CD4-positive, alpha-beta memory T cell (primary cell): ENCODE results near the gene CBS. TPM values are rescaled to one million over a fixed set of nuclear protein-coding genes. Genes with fewer than 3 reads are reported as not detected.

ENCODE experiments used
- CTCF ChIA-PET: fragments of 350-600 bp; sonication (Branson Sonifier 250); formaldehyde crosslinking; loops from one replicate; lab custom pipeline; 2021; ENCODE audit warnings: inconsistent platforms; ENCODE audit not compliant: partially characterized antibody; lab: Charles Lee
- POLR2A ChIA-PET: fragments of 350-600 bp; sonication (Branson Sonifier 250); formaldehyde crosslinking; loops from one replicate; lab custom pipeline; 2021; ENCODE audit not compliant: partially characterized antibody; lab: Charles Lee
- DNase-seq, 5 donors: peaks; one replicate each; pipeline versions ENCODE4 v3.0.0 to v3.0.0-alpha.2; 2020 to 2022; ENCODE audit warnings: mixed read lengths in 1 of 5
- H3K27ac ChIP-seq: one replicate; pipeline ENCODE4 v1.7.0; 2013; ENCODE audit warnings: low read depth, low read length
- H3K27me3 ChIP-seq: 2 replicates; pipeline ENCODE4 v1.7.0; 2013; ENCODE audit warnings: mild to moderate bottlenecking, low read length, moderate library complexity; ENCODE audit not compliant: insufficient read depth
- H3K36me3 ChIP-seq: 2 replicates; pipeline ENCODE4 v1.7.0; 2013; ENCODE audit warnings: mild to moderate bottlenecking, low read length, moderate library complexity; ENCODE audit not compliant: insufficient read depth
- H3K4me1 ChIP-seq: 2 replicates; pipeline ENCODE4 v1.7.0; 2013; ENCODE audit warnings: mild to moderate bottlenecking, low read length, moderate library complexity; ENCODE audit not compliant: insufficient read depth
- H3K4me3 ChIP-seq, 2 donors: one replicate each; pipeline ENCODE4 v1.7.0; 2013; ENCODE audit warnings: low read length in 2 of 2, mild to moderate bottlenecking in 1 of 2
- H3K9me3 ChIP-seq, 2 donors: one replicate each; pipeline ENCODE4 v1.7.0; 2013; ENCODE audit warnings: low read length in 2 of 2, control low read depth in 1 of 2; ENCODE audit not compliant: control insufficient read depth in 1 of 2
- H3K27ac Mint-ChIP-seq, 7 donors: one replicate each; pipeline ENCODE4 v1.8.0; 2020 to 2021; ENCODE audit warnings: mixed read lengths in 7 of 7, mild to moderate bottlenecking in 6 of 7, inconsistent platforms in 3 of 7, moderate library complexity in 3 of 7
- H3K27me3 Mint-ChIP-seq, 2 donors: one replicate each; pipeline ENCODE4 v1.8.0; 2020 to 2021; ENCODE audit warnings: mixed read lengths in 2 of 2
- H3K36me3 Mint-ChIP-seq, 2 donors: one replicate each; pipeline ENCODE4 v1.8.0; 2020 to 2021; ENCODE audit warnings: mixed read lengths in 2 of 2, inconsistent platforms in 1 of 2, mild to moderate bottlenecking in 1 of 2
- H3K4me1 Mint-ChIP-seq, 4 donors: one replicate each; pipeline ENCODE4 v1.8.0; 2020 to 2021; ENCODE audit warnings: mixed read lengths in 4 of 4, mild to moderate bottlenecking in 1 of 4
- H3K4me3 Mint-ChIP-seq, 8 donors: one replicate each; pipeline ENCODE4 v1.8.0; 2020 to 2021; ENCODE audit warnings: mixed read lengths in 8 of 8, mild to moderate bottlenecking in 7 of 8, moderate library complexity in 6 of 8, inconsistent platforms in 3 of 8
- H3K9me3 Mint-ChIP-seq, 8 donors: one replicate each; pipeline ENCODE4 v1.8.0; 2020 to 2021; ENCODE audit warnings: mixed read lengths in 8 of 8, mild to moderate bottlenecking in 5 of 8, inconsistent platforms in 3 of 8, moderate library complexity in 1 of 8
- intact Hi-C: fragments of 100-400 bp; cut with micrococcal nuclease; formaldehyde crosslinking; loops from one replicate; pipeline ENCODE4 v1.15.1; 2023
- polyA plus RNA-seq, 2 donors: library from polyadenylated mRNA; unstranded; fragments of 300-500 nt; fragmentation: Illumina TruSeq; gene quantifications; one replicate each; pipeline ENCODE4 v1.2.3, GENCODE V29; 2021
- total RNA-seq, 2 experiments: library from RNA; stranded (reverse); gene quantifications; one replicate each; pipeline ENCODE4 v1.2.3, GENCODE V29; 2021

CBS gene
- total and polyA plus RNA-seq, 4 experiments from 2014 or later, result 0.81 TPM; not detected in 3

- intact Hi-C loops, result no loop called here
- Mint-ChIP-seq H3K4me3 (no peak overlapping the region), H3K4me1 (no peaks in the 10 kb centered on the region), H3K9me3 (no peaks in the 10 kb centered on the region), H3K27me3 (no peaks in the 10 kb centered on the region), H3K27ac (peak overlapping the region in 1 of 7 donors; percentile 53), H3K36me3 (peaks cover 47 to 54% of the 10 kb centered on the region in 2 donors)
- H3K9me3 ChIP-seq, result no peaks in the 10 kb centered on the region
- POLR2A ChIA-PET, result no interaction called here
- H3K36me3 ChIP-seq, result peaks cover 27% of the 10 kb centered on the region
- DNase-seq, result no peak
- H3K27me3 ChIP-seq, result no peaks in the 10 kb centered on the region
- CTCF ChIA-PET, result no interaction called here
- H3K4me3 ChIP-seq, result no peak overlapping the region
- H3K27ac ChIP-seq, result no peak overlapping the region
- H3K4me1 ChIP-seq, result no peaks in the 10 kb centered on the region
Measured at GRCh38 chr21:43031121-43031619, 44.5 kb downstream of the CBS start.

- Mint-ChIP-seq H3K4me1 (no peaks in the 10 kb centered on the region), H3K4me3 (no peak overlapping the region), H3K27ac (no peak overlapping the region), H3K36me3 (peaks cover 52 to 59% of the 10 kb centered on the region in 2 donors), H3K27me3 (no peaks in the 10 kb centered on the region), H3K9me3 (no peaks in the 10 kb centered on the region)
- no peaks in the 10 kb centered on the region for H3K4me1 ChIP-seq
- CTCF ChIA-PET, result no interaction called here
- POLR2A ChIA-PET, result no interaction called here
- peaks cover 35% of the 10 kb centered on the region for H3K36me3 ChIP-seq
- intact Hi-C loops, result no loop called here
- H3K27ac ChIP-seq, result no peak overlapping the region
- no peaks in the 10 kb centered on the region for H3K27me3 ChIP-seq
- no peak for DNase-seq
- H3K9me3 ChIP-seq, result no peaks in the 10 kb centered on the region
- H3K4me3 ChIP-seq, result no peak overlapping the region
Measured at GRCh38 chr21:43029785-43030184, 45.9 kb downstream of the CBS start.

- H3K27me3 ChIP-seq, result no peaks in the 10 kb centered on the region
- no peaks in the 10 kb centered on the region for H3K4me1 Mint-ChIP-seq
- H3K27ac ChIP-seq, result no peak overlapping the region
- peaks cover 43% of the 10 kb centered on the region for H3K36me3 ChIP-seq
- no peaks in the 10 kb centered on the region for H3K9me3 ChIP-seq
- H3K4me3 Mint-ChIP-seq, result no peak overlapping the region
- no peak overlapping the region for H3K4me3 ChIP-seq
- no peaks in the 10 kb centered on the region for H3K9me3 Mint-ChIP-seq
- intact Hi-C loops, result no loop called here
- no peaks in the 10 kb centered on the region for H3K27me3 Mint-ChIP-seq
- DNase-seq, result no peak
- no peaks in the 10 kb centered on the region for H3K4me1 ChIP-seq
- H3K36me3 Mint-ChIP-seq, result peaks cover 60 to 72% of the 10 kb centered on the region in 2 donors
- ChIA-PET CTCF (no interaction called here), POLR2A (no interaction called here)
- H3K27ac Mint-ChIP-seq, result no peak overlapping the region
Measured at GRCh38 chr21:43027846-43028731, 47.5 kb downstream of the CBS start.

- H3K27ac ChIP-seq, result no peak overlapping the region
- CTCF ChIA-PET, result no interaction called here
- POLR2A ChIA-PET, result interaction anchor here (1.6 kb wide), 1 partner anchor 52 kb away, joined by 4 read pairs; the partner anchor contains the start of gene PKNOX1
- no peaks in the 10 kb centered on the region for H3K9me3 ChIP-seq
- no peak overlapping the region for H3K4me3 Mint-ChIP-seq
- no peaks in the 10 kb centered on the region for H3K27me3 ChIP-seq
- H3K4me3 ChIP-seq, result no peak overlapping the region
- peaks cover 44% of the 10 kb centered on the region for H3K36me3 ChIP-seq
- H3K36me3 Mint-ChIP-seq, result peaks cover 62 to 77% of the 10 kb centered on the region in 2 donors
- no peaks in the 10 kb centered on the region for H3K4me1 ChIP-seq
- no peaks in the 10 kb centered on the region for H3K9me3 Mint-ChIP-seq
- intact Hi-C loops, result no loop called here
- DNase-seq, result no peak
- H3K27me3 Mint-ChIP-seq, result no peaks in the 10 kb centered on the region
- peak overlapping the region in 2 of 7 donors; percentile 11 to 72 for H3K27ac Mint-ChIP-seq
- no peaks in the 10 kb centered on the region for H3K4me1 Mint-ChIP-seq
Measured at GRCh38 chr21:43025636-43026180, 49.9 kb downstream of the CBS start.

- Histone ChIP-seq H3K9me3 (no peaks in the 10 kb centered on the region), H3K27me3 (no peaks in the 10 kb centered on the region), H3K27ac (no peak overlapping the region), H3K36me3 (peaks cover 38% of the 10 kb centered on the region), H3K4me3 (no peak overlapping the region), H3K4me1 (no peaks in the 10 kb centered on the region)
- no peak for DNase-seq
- POLR2A ChIA-PET, result no interaction called here
- H3K9me3 Mint-ChIP-seq, result no peaks in the 10 kb centered on the region
- no peaks in the 10 kb centered on the region for H3K4me1 Mint-ChIP-seq
- CTCF ChIA-PET, result no interaction called here
- no peak overlapping the region for H3K4me3 Mint-ChIP-seq
- H3K27ac Mint-ChIP-seq, result peak overlapping the region in 1 of 7 donors; percentile 35
- intact Hi-C loops, result no loop called here
- H3K36me3 Mint-ChIP-seq, result peaks cover 60 to 78% of the 10 kb centered on the region in 2 donors
- H3K27me3 Mint-ChIP-seq, result no peaks in the 10 kb centered on the region
Measured at GRCh38 chr21:43024439-43025136, 51.0 kb downstream of the CBS start.

GRCh38 chr21:43023175-43023574 is 52.5 kb downstream of the CBS start:
- Mint-ChIP-seq H3K27ac (peak overlapping the region in 1 of 7 donors; percentile 2), H3K9me3 (no peaks in the 10 kb centered on the region), H3K4me3 (no peak overlapping the region), H3K36me3 (peaks cover 49 to 74% of the 10 kb centered on the region in 2 donors), H3K4me1 (no peaks in the 10 kb centered on the region), H3K27me3 (no peaks in the 10 kb centered on the region)
- Histone ChIP-seq H3K36me3 (peaks cover 30% of the 10 kb centered on the region), H3K4me3 (no peak overlapping the region), H3K9me3 (no peaks in the 10 kb centered on the region), H3K27ac (no peak overlapping the region), H3K27me3 (no peaks in the 10 kb centered on the region), H3K4me1 (no peaks in the 10 kb centered on the region)
- POLR2A ChIA-PET, result no interaction called here
- CTCF ChIA-PET, result no interaction called here
- no peak for DNase-seq
- intact Hi-C loops, result no loop called here
